ENCODE data around the gene MGAT5.

MGAT5 gene

DNA sequence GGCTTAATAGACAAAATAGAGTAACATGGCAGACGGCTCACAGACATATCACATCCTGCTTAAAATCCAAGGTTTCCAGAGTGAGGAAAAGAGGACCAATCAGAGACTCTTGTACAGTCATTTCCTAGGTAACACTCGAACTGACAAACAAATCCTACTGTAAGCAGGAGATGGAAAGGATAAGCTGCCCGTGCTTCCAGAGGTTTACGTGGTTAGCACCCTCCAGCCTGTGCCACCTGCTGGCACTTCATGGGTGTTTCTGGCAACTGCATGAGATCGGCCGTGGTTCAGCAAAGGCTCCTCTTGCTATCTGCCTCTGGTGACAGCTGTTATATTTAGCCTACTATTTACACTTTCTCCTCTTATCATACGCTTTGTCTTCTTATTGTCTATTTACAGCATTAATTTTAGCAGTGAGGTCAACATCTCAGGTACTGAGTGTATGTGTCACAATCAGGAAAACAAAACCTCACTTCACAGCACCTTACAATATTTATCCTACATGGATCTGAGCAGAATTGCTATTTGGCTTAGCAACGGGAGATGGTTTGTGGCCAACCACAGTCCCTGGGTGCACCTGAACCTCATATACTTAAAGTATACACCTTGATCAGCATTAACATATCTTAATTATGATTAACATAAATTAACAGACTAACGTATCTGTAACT lies 238.0 kb downstream of the MGAT5 start:
- ATAC-seq (replicated peaks; ENCODE audit: extremely low read depth, poor library complexity, severe bottlenecking) (no peak), DNase-seq (ENCODE audit: low spot score in 2 of 2) (no peak)
- H3K27me3 Mint-ChIP-seq = peaks cover 49% of the 10 kb centered on the region
- peaks cover 6% of the 10 kb centered on the region for H3K4me1 Mint-ChIP-seq
- H3K27ac Mint-ChIP-seq (ENCODE audit: low read depth) = no peak overlapping the region
- H3K36me3 Mint-ChIP-seq (ENCODE audit: insufficient read depth) = peaks cover 2% of the 10 kb centered on the region
- no peak overlapping the region for H3K4me3 Mint-ChIP-seq
- H3K9me3 Mint-ChIP-seq = no peaks in the 10 kb centered on the region

DNA sequence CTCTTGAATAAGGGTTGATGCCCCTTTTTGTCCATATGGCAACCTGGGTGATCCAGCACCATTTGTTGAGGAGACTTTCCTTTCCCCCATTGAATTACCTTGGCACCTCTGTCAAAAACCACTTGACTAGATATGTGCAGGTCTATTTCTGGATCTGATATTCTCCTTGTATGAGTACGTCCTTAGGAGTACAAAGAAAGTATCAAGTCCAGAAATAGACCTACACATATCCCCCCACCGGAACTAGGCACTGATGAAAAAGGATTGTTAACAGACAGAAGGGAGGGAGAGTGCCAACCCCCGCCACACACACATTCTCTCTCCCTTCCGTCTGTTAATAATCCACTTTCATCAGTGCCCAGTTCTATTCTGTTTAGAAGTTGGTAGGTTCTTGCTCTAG lies 239.9 kb downstream of the MGAT5 start:
- H3K4me3 Mint-ChIP-seq = no peak overlapping the region

DNA sequence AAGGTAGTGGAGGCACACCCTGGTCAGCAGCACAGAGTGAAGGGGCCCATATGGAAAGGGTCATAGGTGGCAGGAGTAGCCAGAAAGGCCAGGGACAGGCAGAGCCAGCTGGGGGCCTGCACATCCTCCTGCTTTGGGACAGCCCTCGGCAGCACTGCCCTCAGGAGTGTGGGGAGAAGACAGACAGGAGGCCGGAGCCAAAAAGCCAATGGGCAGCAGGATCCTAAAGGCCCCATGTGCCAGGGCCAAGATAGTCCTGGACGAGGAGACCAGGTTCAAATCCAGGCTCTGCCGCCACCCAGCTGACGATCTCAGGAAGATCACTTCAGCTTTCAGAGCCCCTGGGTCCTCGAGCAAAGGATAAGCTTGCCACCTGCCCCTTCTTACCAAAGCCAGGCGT lies 244.8 kb downstream of the MGAT5 start:
- Mint-ChIP-seq H3K36me3 (ENCODE audit: insufficient read depth) (no peaks in the 10 kb centered on the region), H3K4me1 (no peaks in the 10 kb centered on the region), H3K27ac (ENCODE audit: low read depth) (no peak overlapping the region), H3K27me3 (peaks cover 8% of the 10 kb centered on the region), H3K4me3 (no peak overlapping the region), H3K9me3 (no peaks in the 10 kb centered on the region)
- no peak for ATAC-seq (replicated peaks; ENCODE audit: extremely low read depth, poor library complexity, severe bottlenecking)
- no peak for DNase-seq (ENCODE audit: low spot score in 2 of 2)

More for the DNA sequence above, 239.9 kb downstream of the MGAT5 start:
- H3K9me3 Mint-ChIP-seq = no peaks in the 10 kb centered on the region
- H3K36me3 Mint-ChIP-seq (ENCODE audit: insufficient read depth) = peaks cover 2% of the 10 kb centered on the region
- H3K4me1 Mint-ChIP-seq = peaks cover 6% of the 10 kb centered on the region
- no peak overlapping the region for H3K27ac Mint-ChIP-seq (ENCODE audit: low read depth)
- peaks cover 42% of the 10 kb centered on the region for H3K27me3 Mint-ChIP-seq
- DNase-seq (ENCODE audit: low spot score in 2 of 2) = no peak
- no peak for ATAC-seq (replicated peaks; ENCODE audit: extremely low read depth, poor library complexity, severe bottlenecking)

DNA sequence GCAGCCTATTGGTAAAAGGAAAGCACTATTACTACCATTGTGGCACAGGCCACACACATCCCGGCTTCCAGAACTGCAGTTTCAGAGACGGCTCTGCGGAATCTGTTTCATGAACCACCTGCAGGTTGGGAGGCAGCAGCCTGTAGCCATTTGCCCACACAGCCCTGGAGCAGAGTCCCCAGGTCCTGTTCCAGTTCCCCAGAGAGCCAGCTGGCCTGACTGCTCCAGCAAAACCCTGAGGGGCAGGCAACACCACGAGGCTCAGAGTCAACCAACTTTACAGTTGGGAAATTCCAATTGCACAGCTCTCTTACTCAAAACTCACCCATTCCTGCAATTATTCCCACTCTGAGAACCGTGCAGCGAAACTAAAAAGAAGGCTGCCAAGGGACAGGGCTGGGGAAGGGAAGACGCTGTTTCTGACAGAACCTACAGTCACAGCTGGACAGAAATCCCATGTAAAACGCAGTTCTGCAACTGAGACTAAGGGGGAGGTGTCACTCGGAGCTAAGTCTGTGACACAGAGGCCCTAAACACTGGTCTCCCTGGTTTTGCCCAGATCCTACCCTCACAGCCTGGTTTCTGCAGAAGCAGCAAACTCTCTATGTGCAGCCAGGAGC lies 245.5 kb downstream of the MGAT5 start:
- DNase-seq (ENCODE audit: low spot score in 2 of 2) (no peak), ATAC-seq (replicated peaks; ENCODE audit: extremely low read depth, poor library complexity, severe bottlenecking) (no peak)
- Mint-ChIP-seq H3K4me3 (no peak overlapping the region), H3K36me3 (ENCODE audit: insufficient read depth) (peaks cover 2% of the 10 kb centered on the region), H3K27me3 (peaks cover under 1% of the 10 kb centered on the region), H3K4me1 (no peaks in the 10 kb centered on the region), H3K9me3 (no peaks in the 10 kb centered on the region), H3K27ac (ENCODE audit: low read depth) (no peak overlapping the region)

DNA sequence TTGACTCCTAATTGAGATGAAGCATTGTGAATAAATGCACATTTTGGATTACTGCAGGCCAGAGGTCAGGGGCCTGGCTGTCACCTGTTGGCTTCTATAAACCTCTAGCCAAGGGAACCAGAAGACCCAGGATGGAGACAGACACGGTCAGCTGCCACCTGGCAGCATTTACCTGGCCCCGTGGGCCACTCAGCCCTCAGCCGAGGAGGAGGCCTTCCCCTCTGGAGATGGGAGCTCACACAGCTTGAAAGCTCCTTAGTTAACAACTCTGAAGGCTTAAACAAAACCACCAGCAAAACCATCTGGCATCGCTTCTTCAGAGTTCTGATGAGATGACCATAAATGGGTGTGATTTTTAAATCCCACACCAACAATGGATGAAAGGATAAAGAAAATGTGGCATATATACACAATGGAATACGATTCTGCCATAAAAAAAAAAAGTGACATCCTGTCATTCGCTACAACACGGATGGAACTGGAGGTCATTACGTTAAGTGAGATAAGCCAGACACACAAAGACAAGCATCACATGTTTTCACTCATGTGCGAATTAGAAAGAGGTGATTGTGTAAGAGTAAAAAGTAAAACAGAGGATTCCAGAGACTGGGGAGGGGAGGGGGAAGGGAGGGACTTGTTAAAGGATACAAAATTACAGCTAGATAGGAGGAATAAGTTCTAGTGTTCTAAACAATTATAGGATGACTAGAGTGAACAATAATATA lies 246.5 kb downstream of the MGAT5 start:
- Mint-ChIP-seq H3K4me3 (no peak overlapping the region), H3K36me3 (ENCODE audit: insufficient read depth) (peaks cover 2% of the 10 kb centered on the region), H3K9me3 (no peaks in the 10 kb centered on the region), H3K27me3 (no peaks in the 10 kb centered on the region), H3K4me1 (no peaks in the 10 kb centered on the region), H3K27ac (ENCODE audit: low read depth) (no peak overlapping the region)
- DNase-seq (ENCODE audit: low spot score in 2 of 2) (no peak), ATAC-seq (replicated peaks; ENCODE audit: extremely low read depth, poor library complexity, severe bottlenecking) (no peak)

DNA sequence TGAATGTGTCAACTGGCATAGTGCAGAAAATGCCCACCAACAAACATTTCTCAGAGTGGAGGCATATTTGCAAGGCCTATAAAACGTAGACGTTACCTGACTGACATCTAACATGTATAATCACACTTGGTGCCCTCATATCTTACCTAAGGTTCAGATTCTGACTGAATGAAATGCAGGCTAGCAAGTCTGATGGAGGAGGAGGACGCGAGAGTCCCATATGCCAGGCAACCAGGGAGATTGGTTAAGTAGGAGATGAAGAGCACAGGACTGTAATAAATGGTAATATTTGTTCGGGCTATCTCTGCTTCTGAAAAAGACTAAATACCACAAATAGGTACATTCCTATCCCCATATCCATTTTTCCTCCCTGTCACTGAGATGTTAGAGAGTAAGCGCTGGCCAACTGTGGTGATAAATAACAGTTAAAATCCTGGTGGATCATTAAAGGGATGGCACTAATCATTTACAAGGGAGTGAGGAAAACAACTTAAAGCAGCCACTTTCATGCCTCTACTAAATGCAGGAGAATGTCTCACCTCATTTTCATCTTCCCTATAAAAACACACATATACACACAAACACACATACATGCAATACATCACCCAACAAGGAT lies 247.7 kb downstream of the MGAT5 start:
- Mint-ChIP-seq H3K9me3 (no peaks in the 10 kb centered on the region), H3K36me3 (ENCODE audit: insufficient read depth) (peaks cover 2% of the 10 kb centered on the region), H3K27me3 (no peaks in the 10 kb centered on the region), H3K4me3 (no peak overlapping the region), H3K27ac (ENCODE audit: low read depth) (no peak overlapping the region), H3K4me1 (no peaks in the 10 kb centered on the region)
- ATAC-seq (replicated peaks; ENCODE audit: extremely low read depth, poor library complexity, severe bottlenecking) (no peak), DNase-seq (ENCODE audit: low spot score in 2 of 2) (no peak)

DNA sequence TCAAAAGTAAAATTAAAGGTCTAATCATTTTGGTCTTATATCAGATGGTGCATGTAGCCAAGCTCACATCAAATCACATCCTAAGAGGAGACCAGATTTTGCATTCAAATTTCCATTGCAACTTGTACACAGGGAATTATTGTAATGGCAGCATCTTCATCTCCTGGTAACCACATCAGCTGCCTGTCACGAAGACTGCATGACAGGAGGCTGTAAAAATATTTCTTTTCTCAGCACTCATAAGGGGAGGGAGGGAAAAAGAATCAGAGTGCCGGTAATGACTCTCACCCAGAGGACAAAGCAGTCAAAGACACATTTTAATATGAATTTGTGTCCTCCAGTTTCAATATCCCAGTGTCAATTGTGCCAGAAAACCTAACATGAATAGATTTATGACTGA lies 248.2 kb downstream of the MGAT5 start:
- H3K9me3 Mint-ChIP-seq = no peaks in the 10 kb centered on the region
- H3K27me3 Mint-ChIP-seq = no peaks in the 10 kb centered on the region
- no peak overlapping the region for H3K27ac Mint-ChIP-seq (ENCODE audit: low read depth)
- ATAC-seq (replicated peaks; ENCODE audit: extremely low read depth, poor library complexity, severe bottlenecking) = no peak
- H3K4me3 Mint-ChIP-seq = no peak overlapping the region
- no peak for DNase-seq (ENCODE audit: low spot score in 2 of 2)
- no peaks in the 10 kb centered on the region for H3K4me1 Mint-ChIP-seq
- H3K36me3 Mint-ChIP-seq (ENCODE audit: insufficient read depth) = peaks cover 2% of the 10 kb centered on the region
